Putamen (tissue), 1 donor: Measurements from ENCODE around the gene ADD2.
A peak's percentile ranks its signal among the peaks of the same experiment; 100 is the strongest.

Experiments used
- DNase-seq: peaks from one replicate; pipeline ENCODE4 v3.0.0-alpha.2; 2016; ENCODE audit warnings: low spot score

Gene ADD2

GRCh38 chr2:70703900-70704549 is 64.0 kb downstream of the ADD2 start:
- no peak for DNase-seq

DNA sequence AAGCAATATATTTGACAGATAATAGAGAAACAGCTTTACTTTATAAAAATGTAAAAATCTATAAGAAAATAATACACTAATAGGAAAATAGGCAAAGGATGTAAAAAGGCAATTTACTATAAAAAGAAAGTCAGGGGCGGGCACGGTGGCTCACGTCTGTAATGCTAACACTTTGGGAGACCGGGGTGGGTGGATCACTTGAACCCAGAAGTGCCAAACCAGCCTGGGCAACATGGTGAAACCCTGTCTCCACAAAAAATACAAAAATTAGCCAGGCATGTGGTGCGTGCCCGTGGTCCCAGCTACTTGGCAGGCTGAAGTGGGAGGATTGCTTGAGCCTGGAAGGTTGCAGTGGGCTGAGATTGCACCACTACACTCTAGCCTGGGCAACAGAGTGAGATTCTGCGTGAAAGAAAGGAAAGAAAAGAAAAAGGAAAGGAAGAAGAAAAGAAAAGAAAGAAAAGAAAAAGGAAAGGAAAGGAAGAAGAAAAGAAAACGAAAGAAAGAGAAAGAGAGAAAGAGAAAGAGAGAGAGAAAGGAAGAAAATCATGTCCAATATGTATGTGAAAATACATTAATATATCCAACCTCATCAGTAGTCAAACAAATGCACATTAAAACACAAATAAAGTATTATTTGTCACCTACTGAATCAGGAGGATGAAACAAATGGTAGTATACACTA is 65.1 kb downstream of the ADD2 start:
- no peak for DNase-seq

GRCh38 chr2:70698847-70699246 is 69.2 kb downstream of the ADD2 start:
- DNase-seq: no peak

- no peak for DNase-seq
These were observed 70.2 kb downstream of the ADD2 start for GRCh38 chr2:70697603-70698383.

GRCh38 chr2:70696142-70696541 is 71.9 kb downstream of the ADD2 start:
- DNase-seq: no peak

DNA sequence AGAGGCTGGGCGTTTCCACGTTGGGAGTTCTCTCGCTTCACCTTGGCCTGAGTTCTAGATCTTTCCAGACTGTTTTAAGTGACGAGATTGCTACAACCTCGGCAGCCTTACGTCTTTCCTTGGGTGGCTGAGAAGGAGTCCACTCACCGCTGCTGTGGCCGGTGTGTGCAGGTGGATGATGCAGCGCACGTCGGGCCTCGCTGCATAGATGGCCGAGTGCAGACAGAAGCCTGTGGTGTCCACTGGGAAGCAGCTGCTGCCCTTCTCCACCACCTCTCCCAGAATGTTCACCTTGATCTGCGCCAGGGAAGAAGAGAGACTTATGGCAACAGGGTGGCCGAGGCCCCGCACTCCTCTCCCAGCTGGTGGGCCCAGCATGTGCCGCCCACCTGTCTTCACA is 75.7 kb downstream of the ADD2 start:
- no peak for DNase-seq

DNA sequence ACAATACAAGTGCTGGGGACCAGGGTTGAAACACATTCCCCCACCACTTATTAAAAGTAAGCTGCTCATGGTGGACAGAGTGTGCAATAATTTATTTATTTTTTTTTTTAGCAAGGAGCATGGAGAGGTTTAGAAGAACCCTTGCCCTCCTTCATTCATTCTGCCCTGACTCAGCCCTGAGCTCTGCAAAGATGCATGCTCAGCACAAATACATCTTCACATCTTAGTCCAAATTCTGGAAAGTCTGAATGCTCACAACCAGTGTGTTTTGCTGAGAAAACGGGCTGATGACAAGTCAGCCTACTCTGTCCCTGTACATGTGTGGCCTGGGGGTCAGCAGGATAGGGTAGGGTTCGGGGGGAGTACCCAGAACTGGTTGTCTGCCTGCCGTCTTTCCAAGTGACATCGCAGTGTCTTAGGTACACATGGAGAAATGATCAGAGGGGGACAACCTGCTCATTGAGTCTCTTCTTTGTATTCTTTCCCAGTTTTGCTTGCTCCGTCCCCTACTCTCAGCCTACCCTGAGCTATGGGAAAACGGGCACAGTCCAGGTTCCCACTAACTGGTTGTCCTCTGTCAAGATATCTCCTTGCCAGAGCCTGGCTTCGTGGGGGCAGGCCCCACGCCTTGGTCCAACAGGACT is 76.4 kb downstream of the ADD2 start:
- no peak for DNase-seq

GRCh38 chr2:70690846-70691245 is 77.2 kb downstream of the ADD2 start:
- no peak for DNase-seq

DNA sequence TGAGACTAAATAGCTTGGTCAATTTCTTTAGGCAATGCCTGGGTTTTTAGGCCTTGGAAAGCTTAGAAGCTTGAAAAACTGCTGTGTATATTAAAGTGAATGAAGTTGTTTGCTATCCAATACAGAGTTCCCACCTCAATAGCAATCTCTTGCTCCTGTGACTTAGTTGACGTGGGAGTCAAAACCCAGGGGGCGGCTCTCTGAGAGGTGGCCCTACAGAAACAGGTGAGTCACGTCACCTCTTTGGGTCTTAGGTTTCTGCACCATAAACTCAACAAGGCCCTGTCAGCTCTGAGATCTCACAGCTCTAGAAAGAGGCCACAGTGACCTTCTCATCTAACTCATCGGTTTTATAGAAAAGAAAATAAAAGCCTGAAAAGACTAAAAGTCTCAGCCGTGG is 79.6 kb downstream of the ADD2 start:
- DNase-seq: peak; percentile 53

GRCh38 chr2:70687461-70687795 is 80.6 kb downstream of the ADD2 start:
- no peak for DNase-seq

DNA sequence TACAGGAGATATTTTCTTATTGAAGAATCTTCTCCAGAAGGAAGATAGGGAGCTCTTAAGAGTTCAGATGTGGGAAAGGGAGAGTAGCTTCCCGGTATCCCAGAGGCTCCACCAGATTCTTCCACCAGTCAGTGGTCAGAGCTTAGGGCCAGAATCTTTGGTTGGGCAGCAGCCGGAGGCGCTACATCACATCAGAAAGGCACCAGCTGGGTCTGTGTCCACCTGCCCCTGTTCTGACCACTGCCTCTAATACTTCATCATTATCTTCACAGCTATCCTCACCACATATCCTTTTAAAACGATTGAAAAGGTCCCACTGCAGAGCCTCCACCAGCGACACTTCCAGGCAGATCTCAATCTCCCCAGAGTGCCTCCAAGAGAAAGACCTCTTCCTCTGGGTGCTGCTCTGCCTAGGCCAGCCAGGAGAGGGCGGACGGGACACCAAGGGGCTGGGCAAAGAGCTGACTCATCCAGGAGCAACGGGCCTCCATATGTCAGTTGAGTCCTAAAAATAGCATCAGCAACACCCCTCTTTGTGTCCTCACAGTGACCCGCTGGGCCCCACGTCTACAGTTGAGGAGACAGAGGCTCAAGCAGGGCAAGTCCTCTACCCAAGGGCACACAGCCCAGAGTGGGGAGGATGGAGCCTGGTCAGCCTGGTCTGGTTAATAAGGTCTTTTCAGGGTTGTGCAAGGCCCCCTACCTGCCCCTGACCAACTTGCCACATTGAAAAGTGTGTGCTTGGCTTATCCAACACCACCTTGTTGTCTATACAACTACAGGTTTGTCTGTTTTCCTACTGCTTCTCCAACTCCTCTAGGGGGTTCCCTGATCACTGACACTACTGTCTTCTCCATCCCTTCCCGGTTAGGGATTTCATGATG is 81.2 kb downstream of the ADD2 start:
- DNase-seq: no peak

- DNase-seq: peak; percentile 75
These were observed 82.2 kb downstream of the ADD2 start for GRCh38 chr2:70685771-70686171.

- DNase-seq: no peak
These were observed 83.0 kb downstream of the ADD2 start for GRCh38 chr2:70684846-70685622.

DNA sequence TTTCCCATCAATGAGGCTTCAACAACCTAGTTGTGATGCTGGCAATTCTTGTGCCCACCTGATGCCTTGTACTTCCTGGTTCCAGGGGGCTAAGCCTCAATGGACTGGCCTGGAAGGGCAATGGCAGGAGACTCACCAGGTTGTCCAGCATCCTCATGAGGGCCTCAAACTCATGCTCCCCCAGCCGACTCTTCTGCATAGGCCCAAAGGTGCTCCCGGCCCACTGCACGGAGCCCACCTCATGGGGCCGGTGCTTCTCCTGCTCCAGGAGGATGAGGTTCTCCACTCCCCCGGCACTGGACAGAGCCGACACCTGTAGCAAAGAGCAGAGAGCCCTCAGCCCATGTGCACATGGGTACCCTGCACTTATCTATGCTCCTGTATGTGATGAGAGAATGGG is 84.5 kb downstream of the ADD2 start:
- DNase-seq: no peak

GRCh38 chr2:70680735-70681134 is 87.3 kb downstream of the ADD2 start:
- DNase-seq: no peak

- no peak for DNase-seq
These were observed 88.7 kb downstream of the ADD2 start for GRCh38 chr2:70679259-70679658.

- DNase-seq: no peak
These were observed 89.3 kb downstream of the ADD2 start for GRCh38 chr2:70678576-70679143.

GRCh38 chr2:70676301-70677035 is 91.5 kb downstream of the ADD2 start:
- no peak for DNase-seq

DNA sequence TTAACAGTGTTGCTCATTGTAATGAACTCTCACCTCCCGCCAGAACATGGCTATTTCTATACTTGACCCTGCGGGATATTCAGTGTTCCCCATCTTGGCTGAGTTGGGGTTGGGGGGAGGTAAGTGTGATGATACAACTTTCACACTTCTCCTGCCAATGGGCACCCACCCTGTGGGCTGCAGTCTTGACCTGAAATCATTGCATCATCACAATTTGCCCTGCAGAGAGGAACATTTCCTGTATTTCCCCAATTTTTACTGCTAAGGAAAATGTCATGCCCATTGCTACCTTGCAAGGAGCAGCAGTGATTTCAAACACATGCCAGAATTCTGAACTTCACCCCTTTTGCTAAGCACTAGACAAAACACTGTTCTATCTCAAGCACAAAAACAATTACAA is 92.1 kb downstream of the ADD2 start:
- no peak for DNase-seq
